HG02938 (cell line): ENCODE measurements around the gene REELD1.
A peak's percentile ranks its signal among the peaks of the same experiment; 100 is the strongest.

Source experiments
- ATAC-seq: cut with Tn5 transposase; IDR thresholded peaks from one replicate; pipeline ENCODE4 v1.9.1; 2021; ENCODE audit warnings: mild to moderate bottlenecking, moderate library complexity; ENCODE audit not compliant: unreplicated experiment

Gene REELD1

DNA sequence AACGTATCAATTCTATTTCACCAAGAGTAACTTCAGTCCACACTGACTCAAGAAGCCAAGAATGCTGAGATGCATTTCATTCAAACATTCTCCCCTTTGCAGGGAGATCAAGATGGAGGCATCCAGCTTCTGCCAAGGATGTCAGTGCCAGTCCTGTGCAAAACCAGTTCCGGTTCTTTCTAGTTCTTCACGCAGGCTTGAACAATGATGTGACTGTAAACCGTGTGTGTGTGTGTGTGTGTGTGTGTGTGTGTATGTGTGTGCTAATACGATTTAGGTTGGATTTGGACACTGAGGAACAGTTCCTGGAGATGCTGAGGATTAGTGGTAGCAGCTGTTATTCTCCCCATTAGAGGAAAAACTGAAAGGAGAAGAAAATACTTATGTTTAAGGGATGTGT, at the start of gene REELD1:
Gene REELD1, plus strand, starts transcription at position 301 of the 400 bp plus-strand sequence. CDS start 2,415 bp downstream, outside the sequence.
- no peak for ATAC-seq

DNA sequence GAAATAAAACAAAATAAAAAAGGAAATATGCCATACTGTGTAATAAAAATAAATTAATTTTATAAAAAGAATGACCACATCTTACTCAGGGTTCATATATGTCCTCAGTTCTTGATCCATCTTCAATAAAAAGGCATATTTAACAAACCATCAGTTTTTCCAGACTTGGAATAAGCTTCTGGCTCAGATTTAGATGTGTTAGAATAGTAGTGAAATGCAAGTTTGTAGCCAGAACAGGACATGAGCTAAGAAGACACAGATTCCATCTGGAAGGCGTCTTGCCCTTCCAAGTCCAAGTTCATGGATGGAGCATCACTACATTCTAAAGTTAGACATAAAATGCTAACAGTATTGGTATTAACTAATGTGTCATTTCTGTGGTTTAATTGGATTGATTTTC, 49.1 kb upstream of the REELD1 start:
- ATAC-seq, result no peak

DNA sequence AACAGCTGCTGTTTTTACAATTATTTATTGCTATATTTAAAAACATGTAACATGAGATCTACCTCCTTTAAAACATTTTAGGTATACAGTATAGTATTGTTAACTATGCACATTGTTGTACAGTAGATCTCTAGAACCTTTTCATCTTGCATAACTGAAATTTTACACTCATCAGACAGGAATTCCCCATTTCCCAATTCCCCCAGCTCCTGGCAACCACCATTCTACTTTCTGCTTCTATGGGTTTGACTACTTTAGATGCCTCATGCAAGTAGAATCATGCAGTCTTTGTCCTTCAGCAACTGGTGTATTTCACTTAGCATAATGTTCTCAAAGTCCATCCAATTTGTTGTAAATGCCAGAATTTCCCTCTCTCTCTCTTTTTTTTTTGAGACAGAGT, 48.5 kb upstream of the REELD1 start:
- no peak for ATAC-seq

DNA sequence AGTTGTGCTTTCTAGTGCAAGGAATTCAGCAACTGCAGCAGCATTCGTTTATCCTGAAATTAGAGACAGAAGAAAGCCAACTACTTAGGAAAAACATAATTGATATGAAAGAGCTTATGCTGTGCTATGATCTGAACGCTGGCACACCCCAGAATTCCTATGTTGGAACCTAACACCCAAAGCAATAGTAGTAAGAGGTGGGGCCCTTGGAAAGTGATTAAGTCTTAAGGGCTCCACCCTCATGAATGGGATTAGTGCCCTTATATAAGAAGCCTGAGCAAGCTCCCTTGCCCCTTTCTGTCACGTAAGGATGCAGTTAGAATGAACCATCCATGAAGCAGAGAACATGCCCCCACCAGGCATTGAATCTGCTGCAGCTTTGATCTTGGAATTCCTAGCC, 44.2 kb upstream of the REELD1 start:
- ATAC-seq, result no peak

DNA sequence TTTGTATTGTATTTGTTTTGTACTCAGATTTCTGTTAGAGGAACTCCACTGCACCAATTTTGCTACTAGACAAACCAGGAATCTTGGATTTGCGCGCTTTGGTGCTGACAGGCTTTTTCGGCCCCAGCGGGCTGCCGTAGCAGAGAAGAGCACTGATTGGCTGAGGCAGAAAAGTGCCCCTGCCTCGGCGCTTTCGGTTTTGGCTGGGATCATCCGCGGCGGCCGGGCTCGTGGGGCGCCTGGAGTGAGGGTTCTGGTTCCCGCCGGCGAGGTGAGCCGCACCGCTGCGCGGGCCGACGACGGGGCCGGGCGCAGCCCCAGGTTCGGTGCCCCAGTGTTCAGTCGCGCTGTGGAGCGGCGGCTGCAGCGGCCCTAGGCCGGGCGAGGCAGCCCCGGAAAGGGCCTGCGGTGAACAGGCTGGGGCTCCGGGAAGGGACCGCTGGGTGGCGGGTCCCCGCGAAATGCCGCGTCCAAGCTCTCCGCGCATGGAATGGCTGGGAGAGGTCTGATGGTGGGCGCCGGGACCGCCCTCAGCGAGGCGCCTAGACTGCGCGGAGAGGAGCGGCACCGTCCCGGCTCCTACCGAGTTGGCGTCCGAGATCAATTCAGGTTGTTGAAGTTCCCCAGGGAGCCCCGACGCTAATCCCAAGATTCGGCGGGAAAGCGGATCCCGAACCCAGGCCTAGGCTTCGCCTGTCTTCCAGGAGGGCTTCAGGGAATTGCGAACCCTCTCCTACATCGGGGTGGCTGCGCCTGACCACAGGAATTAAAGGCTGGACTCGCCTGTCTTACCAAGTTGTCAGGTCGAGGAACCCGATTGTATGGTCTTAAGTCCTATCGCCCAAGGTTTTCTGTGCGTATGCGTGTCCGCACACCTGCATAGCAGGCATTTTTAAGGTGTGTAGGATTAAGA, 38.5 kb upstream of the REELD1 start, which contains the start of gene LSM6:
Gene LSM6, plus strand, starts transcription at position 178 of the 913 bp plus-strand sequence. CDS start 7,204 bp downstream, outside the sequence.
- ATAC-seq, result peak; percentile 91

DNA sequence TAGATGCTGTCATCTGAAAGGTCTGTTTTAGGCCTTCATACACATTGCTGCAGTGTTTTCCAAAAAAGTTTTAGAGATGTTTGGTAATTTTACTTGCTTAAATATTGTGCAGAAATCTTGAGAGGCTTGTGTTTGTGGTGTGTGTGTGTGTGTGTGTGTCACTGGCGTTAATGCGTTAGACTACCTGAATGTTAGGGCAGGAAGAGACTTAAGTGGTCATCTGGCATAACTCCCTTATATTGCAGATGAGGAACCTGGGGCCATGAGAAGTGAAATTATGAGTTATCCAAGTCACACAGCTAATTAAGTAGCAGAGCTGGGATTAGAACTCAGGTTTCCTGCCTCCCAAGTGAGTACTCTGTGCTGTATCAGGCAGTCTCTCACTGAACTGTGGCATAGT, 37.4 kb upstream of the REELD1 start:
- ATAC-seq, result no peak

DNA sequence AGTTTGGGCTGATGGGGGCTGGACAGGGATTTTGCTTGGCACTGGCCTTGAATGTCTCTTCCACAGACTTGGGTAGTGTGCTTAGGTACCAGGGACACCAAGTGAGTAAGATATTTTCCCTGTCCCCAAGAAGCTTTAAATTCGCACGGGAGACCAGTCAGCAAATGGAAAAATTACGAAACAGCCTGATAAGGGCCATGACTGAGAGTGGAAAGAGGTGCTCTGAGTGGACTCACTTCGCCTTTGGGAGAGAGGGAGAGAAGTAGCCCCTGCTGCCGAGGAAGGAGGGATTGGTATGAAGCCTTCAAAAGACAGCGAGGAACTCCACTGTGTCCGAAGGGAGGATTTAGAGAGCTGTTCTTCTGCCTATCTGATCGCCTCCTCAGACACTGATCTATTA, 36.2 kb upstream of the REELD1 start:
- no peak for ATAC-seq

DNA sequence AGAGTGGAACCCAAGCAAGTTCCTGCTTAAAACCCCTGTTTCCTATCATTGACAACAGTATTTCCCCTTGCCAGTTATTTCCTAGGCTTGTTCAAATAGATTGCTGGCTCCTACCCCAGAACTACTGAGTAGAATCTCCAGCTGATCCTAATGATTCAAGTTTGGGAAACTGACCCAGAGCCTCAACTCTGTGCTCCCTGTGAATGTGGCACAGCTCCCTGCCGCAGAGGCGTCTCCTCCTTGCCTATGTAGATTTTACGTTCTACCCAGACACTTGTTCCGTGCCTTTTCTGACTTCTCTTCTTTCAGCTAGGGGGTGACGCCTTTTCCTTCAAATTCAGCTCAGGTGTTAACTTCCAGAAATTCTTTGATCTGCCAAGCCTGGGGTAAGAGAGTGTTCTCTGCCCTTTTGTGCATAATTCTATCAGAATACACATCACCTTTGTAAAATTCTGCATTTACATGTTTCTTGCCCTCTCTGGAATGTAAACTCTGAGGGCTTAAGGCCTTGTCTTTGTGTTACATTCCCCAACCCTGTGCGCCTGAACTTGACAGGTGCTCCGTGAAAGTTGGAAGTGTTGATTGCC, 34.5 kb upstream of the REELD1 start:
- no peak for ATAC-seq

DNA sequence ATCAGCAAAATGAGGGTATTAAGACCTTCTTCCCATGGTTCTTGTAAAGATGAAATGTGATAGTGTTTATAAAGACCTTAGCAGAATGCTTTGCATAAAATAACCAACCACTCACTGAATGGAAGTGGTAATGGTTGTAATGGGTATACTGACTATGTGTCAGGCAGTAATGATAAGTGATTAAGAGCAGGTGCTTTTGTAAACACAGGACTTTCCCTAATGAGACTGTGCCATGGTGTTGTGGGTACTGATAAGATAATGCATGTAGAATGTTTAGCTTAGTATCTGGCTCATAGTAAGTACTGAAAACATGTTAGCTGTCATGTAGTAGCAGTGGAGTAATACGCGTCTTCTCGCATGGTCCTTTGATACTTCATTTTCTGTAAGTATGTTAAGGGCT, 31.9 kb upstream of the REELD1 start:
- no peak for ATAC-seq

DNA sequence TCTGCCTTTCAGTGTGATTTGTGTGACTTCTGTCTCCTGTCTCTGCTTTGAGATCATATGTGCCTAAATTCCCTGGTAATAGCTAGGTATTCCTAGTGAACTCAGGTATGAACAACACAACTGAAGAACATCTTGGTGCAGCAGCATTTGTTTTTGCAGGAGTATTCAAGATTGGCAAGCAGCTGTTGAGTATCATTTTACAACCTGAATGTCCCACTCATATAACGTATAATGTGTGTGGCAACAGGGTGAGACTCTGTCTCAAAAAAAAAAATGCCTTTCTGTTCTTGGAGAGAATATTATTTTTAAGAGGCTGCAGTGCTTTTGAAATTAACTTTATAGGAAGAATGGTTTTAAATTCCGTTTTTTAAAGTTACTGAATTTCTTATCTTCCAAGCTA, 31.1 kb upstream of the REELD1 start:
- no peak for ATAC-seq

DNA sequence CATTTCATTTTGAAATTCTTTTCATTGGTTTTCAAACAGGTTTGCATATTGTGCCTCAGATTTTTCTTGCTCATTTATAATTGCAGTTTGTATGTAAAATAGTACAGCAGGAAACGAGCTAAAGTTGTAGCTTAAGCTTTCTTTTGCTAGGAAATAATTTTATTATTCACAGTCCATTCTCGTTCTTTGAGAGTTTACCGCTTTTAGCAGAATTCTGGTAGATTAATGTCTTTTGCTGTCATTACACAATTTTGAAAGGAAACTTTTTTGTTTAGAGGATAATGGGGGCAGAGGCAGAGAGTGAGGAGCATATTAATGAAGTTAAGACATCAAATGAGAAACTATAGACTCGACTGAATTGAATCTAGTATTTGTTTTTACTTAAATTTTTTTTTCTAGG, 28.3 kb upstream of the REELD1 start:
- ATAC-seq, result no peak

DNA sequence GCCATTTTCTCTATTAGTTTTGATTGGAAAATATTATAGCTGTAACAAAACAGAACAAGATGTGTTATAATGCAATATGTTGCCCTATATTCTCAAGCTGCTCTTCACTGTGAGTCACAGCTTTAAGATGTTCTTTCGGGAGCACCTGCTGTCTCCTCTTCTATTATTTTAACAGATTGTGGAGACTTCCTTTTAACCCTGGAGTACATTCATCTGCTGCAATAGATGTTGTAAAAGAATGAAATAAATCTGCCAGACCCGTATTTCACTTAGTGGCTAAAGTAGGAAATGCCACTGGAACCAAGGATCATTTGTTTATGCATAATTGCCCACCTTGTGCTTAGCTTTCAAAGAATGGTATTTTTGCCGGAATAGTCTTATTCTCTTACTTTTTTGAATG, 27.7 kb upstream of the REELD1 start:
- no peak for ATAC-seq

DNA sequence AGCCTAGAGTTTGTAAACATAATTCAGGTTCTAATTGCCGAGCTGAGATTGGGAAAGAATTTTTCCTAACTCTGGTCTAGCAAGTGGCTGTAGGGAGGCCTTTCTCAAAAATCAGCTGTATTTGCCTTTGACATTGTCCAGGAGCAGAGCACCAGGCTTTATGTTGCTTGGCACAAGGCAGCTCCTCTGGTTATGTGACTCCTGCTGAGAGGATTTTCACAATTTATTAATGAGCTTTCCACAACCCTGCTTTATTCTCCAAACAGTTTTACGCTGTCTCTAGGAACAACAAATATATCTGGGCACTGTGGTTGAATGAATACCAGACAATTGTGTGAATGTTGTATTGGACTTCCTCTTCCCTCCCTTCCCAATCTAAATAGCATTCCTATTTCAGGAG, 23.9 kb upstream of the REELD1 start:
- ATAC-seq, result no peak

DNA sequence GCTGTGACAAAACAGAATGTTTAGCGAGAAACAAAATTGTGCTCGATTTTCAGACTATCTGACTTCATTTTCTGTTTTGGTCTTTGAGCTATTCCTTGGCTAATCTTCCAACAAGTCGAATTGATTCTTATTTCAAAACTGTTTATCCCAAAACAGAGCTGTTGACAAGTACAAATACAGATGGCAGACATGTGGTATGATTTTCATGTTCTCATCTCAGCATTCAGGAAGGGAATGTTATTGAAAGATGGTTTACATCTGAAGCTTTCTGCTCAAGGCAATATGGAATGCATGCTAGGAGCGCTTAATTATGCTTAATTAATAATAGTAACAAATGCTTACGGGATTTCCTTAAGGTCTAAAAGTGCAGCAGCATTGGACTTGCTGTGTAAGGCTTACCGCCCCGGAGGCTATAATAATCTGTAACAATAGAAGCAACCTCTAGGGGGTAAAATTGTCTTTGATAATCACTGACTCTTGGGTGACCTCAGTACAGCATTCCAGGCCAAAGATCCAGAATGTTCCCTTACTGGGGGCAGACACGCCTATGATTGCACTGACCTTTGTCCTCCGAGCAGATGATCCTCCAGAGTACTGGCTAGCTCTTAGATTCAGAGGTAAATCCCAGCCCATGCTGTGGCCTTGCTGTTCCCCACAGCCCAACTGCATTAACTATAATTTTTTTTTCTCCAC, 22.4 kb upstream of the REELD1 start:
- no peak for ATAC-seq

DNA sequence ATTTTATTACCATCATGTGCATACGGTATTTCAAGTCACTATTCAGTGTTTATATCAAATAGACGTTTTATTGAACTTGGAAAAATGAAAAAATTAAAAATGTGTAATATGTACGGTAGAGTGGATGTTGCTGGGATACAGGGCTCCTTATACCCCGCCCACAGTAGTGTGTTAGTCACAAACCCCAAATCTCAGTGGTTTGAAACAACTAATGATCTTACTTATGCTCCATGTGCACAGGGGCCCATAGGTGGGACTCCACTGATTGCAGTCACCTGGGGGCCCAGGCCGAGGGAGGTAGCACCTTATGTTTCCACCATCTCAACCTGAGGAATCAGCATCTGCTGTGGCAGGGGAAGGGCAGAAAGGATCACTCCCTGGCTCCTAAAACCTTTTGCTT, 20.7 kb upstream of the REELD1 start:
- no peak for ATAC-seq

DNA sequence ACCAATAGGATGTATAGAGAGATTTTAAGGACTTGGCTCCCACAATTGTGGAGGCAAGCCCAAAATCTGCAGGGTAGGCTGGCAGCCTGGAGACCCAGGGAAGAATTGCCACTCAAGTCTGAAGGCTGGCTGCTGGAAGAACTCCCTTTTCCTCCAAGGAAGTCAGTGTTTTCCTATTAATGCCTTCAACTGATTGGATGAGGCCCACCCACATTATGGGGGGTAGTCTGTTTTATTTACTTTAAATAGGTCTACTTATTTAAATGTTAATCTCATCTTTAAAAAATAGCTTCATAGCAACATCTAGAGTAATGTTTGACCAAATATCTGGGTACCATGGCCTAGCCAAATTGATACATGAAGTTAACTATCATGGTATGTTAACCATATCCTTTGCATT, 20.1 kb upstream of the REELD1 start:
- no peak for ATAC-seq

DNA sequence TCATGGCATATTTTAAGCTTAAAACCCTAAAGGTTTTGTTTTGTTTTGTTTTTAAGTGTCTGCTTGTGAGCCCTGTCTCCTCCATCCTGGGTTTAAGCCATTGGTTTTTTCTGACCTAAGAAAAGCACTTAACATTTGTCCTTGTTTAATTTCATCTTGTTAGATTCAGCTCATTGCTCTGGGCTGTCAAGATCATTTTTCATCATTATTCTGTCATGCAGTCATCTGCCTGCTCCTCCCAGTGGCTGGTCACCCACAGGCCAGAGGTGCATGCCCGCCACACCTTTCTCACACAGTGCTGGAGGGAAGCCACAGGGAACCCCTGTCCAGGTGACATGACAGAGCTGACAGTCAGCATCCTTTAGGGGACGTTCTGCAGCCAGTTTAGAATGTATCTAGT, 11.7 kb upstream of the REELD1 start:
- no peak for ATAC-seq

DNA sequence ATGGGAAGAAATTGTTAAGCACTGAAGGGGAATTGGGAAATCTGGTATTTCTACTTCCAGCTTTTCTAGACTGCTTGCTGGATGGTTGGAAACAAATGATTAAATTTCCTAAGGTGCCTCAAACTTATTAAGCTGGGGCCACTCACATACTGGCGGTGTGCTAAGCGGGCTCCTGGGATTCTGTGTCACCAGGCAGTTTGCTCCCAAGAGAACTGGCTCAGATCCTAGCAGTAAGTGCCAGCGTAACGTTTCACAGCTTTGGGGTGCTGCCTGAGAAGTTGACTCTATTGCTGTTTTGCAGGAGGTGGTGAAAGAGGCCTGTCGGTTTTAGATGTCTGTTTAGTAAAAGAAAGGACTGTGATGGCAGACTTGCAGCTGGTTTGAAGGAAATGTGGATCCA, 6.9 kb upstream of the REELD1 start:
- ATAC-seq, result no peak

DNA sequence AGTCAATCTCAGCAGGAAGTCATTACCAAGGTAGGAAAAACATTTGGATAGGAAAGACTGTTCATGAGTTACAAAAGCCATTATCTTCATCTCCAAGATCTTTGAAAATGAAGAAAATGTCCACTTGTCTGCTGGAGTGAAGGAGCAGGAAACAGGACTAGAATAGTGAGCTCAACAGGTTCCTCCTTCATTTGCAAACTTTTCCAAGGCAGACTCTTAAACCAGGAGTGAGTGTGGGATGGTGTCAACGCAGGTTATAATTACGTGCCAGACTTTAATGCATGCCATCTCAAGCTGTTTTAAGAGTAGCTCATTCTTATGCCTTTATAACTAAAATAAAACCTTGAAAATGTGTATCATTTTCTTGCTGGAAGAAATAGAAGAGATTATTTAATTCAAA, 3.4 kb upstream of the REELD1 start:
- no peak for ATAC-seq

DNA sequence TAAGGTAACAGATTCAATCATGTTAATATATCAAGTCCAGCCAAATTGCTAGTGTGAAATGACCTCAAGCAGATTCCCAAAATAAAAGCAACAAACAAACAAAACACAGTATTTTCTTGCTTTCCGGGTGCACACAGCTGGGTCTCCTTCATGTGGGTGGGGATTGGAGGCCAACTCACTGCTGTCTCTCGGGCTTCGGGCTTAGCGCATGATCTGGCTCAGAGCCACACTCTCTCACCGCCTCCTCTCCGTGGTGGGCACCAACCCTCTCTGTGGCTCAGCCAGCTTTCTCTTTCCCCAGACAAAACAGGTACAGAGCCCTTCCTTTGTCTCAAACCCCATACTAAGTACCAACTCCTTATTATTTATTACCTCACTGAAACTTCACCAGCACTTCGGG, 2.9 kb upstream of the REELD1 start:
- ATAC-seq, result no peak

DNA sequence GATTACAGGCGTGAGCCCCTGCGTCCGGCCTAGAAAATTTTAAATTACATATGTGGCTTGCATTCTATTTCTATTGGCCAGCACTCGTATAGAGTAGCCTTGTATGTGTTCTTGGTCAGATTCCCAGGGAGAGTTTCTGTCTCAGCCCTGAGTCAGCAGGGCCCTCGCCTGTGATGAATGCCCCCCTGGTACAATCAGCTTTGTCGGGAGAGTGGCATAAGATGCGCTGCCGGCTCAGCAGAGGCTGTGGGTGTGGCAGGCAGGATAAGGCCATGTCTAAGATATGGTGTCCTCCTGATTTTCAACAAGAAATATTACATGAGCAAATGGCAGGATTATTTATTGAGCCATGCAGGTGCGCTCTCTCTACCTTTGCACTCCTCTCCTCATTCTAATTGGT, 1.6 kb upstream of the REELD1 start:
- ATAC-seq, result no peak

DNA sequence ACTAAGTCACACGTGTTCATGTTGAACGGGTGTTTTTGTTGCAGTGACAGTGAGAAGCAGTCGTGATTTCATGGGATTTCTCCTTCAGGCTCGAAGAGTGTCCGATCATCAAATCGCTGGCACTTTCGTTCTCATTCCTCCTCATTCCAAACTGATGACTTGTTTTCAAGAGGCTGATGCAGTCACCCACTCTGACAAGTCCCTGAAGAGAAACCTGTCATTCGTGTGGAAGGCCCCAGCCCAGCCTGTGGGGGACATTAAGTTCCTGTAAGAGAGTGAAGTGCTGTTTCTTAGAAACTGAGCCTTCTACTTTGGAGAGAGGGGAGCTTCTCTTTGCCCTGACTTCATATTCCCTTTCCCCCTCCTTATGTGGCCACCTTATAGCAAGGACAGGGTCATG, 8.0 kb downstream of the REELD1 start:
- ATAC-seq, result no peak
